GM19238 (cell line): ENCODE results near the gene FRMD4B.
"Not testable (repeated sequence)": the region's sequence is repeated elsewhere in the genome, so short reads cannot be mapped to it uniquely, and the experiment has no call there.

Experiments used
- DNase-seq: peaks from one replicate; pipeline ENCODE4 v3.0.0; 2011; ENCODE audit warnings: low spot score; ENCODE audit not compliant: insufficient read length

FRMD4B gene

GRCh38 chr3:69283913-69284611 lies 101.8 kb downstream of the FRMD4B start:
- no peak for DNase-seq

- DNase-seq, result no peak
These were observed 102.4 kb downstream of the FRMD4B start for GRCh38 chr3:69283496-69283895.

- no peak for DNase-seq
These were observed 103.7 kb downstream of the FRMD4B start for GRCh38 chr3:69282181-69282580.

GRCh38 chr3:69277403-69277802 lies 108.5 kb downstream of the FRMD4B start:
- not testable (repeated sequence) for DNase-seq

GRCh38 chr3:69276884-69277283 lies 109.0 kb downstream of the FRMD4B start:
- DNase-seq, result no peak

- not testable (repeated sequence) for DNase-seq
These were observed 109.7 kb downstream of the FRMD4B start for GRCh38 chr3:69276191-69276590.

- no peak for DNase-seq
These were observed 112.0 kb downstream of the FRMD4B start for GRCh38 chr3:69273896-69274295.

- DNase-seq, result no peak
These were observed 113.3 kb downstream of the FRMD4B start for GRCh38 chr3:69272556-69272955.

GRCh38 chr3:69271098-69271497 lies 114.8 kb downstream of the FRMD4B start:
- no peak for DNase-seq

- DNase-seq, result no peak
These were observed 119.3 kb downstream of the FRMD4B start for GRCh38 chr3:69266585-69266984.

GRCh38 chr3:69266071-69266470 lies 119.8 kb downstream of the FRMD4B start:
- DNase-seq, result not testable (repeated sequence)

GRCh38 chr3:69260843-69261405 lies 125.0 kb downstream of the FRMD4B start:
- DNase-seq, result not testable (repeated sequence)

GRCh38 chr3:69260216-69260787 lies 125.6 kb downstream of the FRMD4B start:
- DNase-seq, result no peak

- DNase-seq, result no peak
These were observed 126.8 kb downstream of the FRMD4B start for GRCh38 chr3:69259125-69259524.

GRCh38 chr3:69255928-69256327 lies 130.0 kb downstream of the FRMD4B start:
- DNase-seq, result no peak

- DNase-seq, result no peak
These were observed 131.5 kb downstream of the FRMD4B start for GRCh38 chr3:69254351-69254750.

- no peak for DNase-seq
These were observed 133.3 kb downstream of the FRMD4B start for GRCh38 chr3:69252631-69253030.

GRCh38 chr3:69252141-69252540 lies 133.7 kb downstream of the FRMD4B start:
- no peak for DNase-seq

GRCh38 chr3:69251078-69251805 lies 134.6 kb downstream of the FRMD4B start:
- DNase-seq, result no peak

GRCh38 chr3:69250014-69250413 lies 135.9 kb downstream of the FRMD4B start:
- no peak for DNase-seq

- DNase-seq, result no peak
These were observed 136.9 kb downstream of the FRMD4B start for GRCh38 chr3:69249001-69249400.

- DNase-seq, result no peak
These were observed 137.5 kb downstream of the FRMD4B start for GRCh38 chr3:69248436-69248835.
